HuH-7.5 (cell line): ENCODE measurements around the gene EGLN2.
"Not testable (repeated sequence)": the region's sequence is repeated elsewhere in the genome, so short reads cannot be mapped to it uniquely, and the experiment has no call there.

Source experiments
- DNase-seq: peaks from one replicate; pipeline ENCODE4 v3.0.0; 2011; ENCODE audit warnings: low spot score

Gene EGLN2

GRCh38 chr19:40819479-40820234, 20.7 kb downstream of the EGLN2 start:
- DNase-seq, result not testable (repeated sequence)

- no peak for DNase-seq
Measured at GRCh38 chr19:40822161-40822560, 23.2 kb downstream of the EGLN2 start.

GRCh38 chr19:40822704-40823553, 23.9 kb downstream of the EGLN2 start:
- DNase-seq, result not testable (repeated sequence)

- not testable (repeated sequence) for DNase-seq
Measured at GRCh38 chr19:40824916-40825315, 25.9 kb downstream of the EGLN2 start.

- DNase-seq, result not testable (repeated sequence)
Measured at GRCh38 chr19:40825460-40826095, 26.6 kb downstream of the EGLN2 start.

GRCh38 chr19:40826312-40826698, 27.3 kb downstream of the EGLN2 start:
- not testable (repeated sequence) for DNase-seq

- not testable (repeated sequence) for DNase-seq
Measured at GRCh38 chr19:40826699-40827385, 27.9 kb downstream of the EGLN2 start.

GRCh38 chr19:40827386-40828247, 28.6 kb downstream of the EGLN2 start:
- no peak for DNase-seq

GRCh38 chr19:40829205-40829604, 30.2 kb downstream of the EGLN2 start:
- DNase-seq, result no peak

- DNase-seq, result not testable (repeated sequence)
Measured at GRCh38 chr19:40830741-40831140, 31.8 kb downstream of the EGLN2 start.

- DNase-seq, result peak; percentile 46
Measured at GRCh38 chr19:40831502-40832430, 32.8 kb downstream of the EGLN2 start.

- not testable (repeated sequence) for DNase-seq
Measured at GRCh38 chr19:40832431-40832790, 33.4 kb downstream of the EGLN2 start.

GRCh38 chr19:40833728-40834533, 34.9 kb downstream of the EGLN2 start:
- not testable (repeated sequence) for DNase-seq

- no peak for DNase-seq
Measured at GRCh38 chr19:40836754-40837429, 37.9 kb downstream of the EGLN2 start.

GRCh38 chr19:40838477-40838876, 39.5 kb downstream of the EGLN2 start:
- DNase-seq, result not testable (repeated sequence)

GRCh38 chr19:40842012-40842411, 43.0 kb downstream of the EGLN2 start:
- DNase-seq, result not testable (repeated sequence)

GRCh38 chr19:40842997-40843652, 44.1 kb downstream of the EGLN2 start:
- not testable (repeated sequence) for DNase-seq

- DNase-seq, result not testable (repeated sequence)
Measured at GRCh38 chr19:40843653-40844052, 44.7 kb downstream of the EGLN2 start.
